Measurements from ENCODE around the gene PLCXD3.

The PLCXD3 gene

GRCh38 chr5:41289970-41290464 is 220.4 kb downstream of the PLCXD3 start:
- no peak for DNase-seq (ENCODE audit: low spot score)
- no peak for FAIRE-seq

GRCh38 chr5:41286696-41287095 is 223.7 kb downstream of the PLCXD3 start:
- no peak for FAIRE-seq

GRCh38 chr5:41286165-41286564 is 224.2 kb downstream of the PLCXD3 start:
- DNase-seq (ENCODE audit: low spot score) (no peak), FAIRE-seq (no peak)

More at GRCh38 chr5:41286696-41287095, 223.7 kb downstream of the PLCXD3 start:
- no peak for DNase-seq (ENCODE audit: low spot score)

- DNase-seq (ENCODE audit: low spot score) (no peak), FAIRE-seq (no peak)
These were observed 225.5 kb downstream of the PLCXD3 start for GRCh38 chr5:41284938-41285337.

- FAIRE-seq (no peak), DNase-seq (ENCODE audit: low spot score) (no peak)
These were observed 229.1 kb downstream of the PLCXD3 start for GRCh38 chr5:41281215-41281810.

- no peak for FAIRE-seq
These were observed 231.4 kb downstream of the PLCXD3 start for GRCh38 chr5:41279040-41279439.

GRCh38 chr5:41277476-41278245 is 232.7 kb downstream of the PLCXD3 start:
- DNase-seq (ENCODE audit: low spot score) (no peak), FAIRE-seq (no peak)

More at GRCh38 chr5:41279040-41279439, 231.4 kb downstream of the PLCXD3 start:
- no peak for DNase-seq (ENCODE audit: low spot score)

GRCh38 chr5:41275813-41276512 is 234.4 kb downstream of the PLCXD3 start:
- FAIRE-seq (no peak), DNase-seq (ENCODE audit: low spot score) (no peak)

GRCh38 chr5:41270423-41271251 is 239.8 kb downstream of the PLCXD3 start:
- FAIRE-seq: peak; percentile 87
- peak; percentile 69 for DNase-seq (ENCODE audit: low spot score)

GRCh38 chr5:41268894-41269293 is 241.5 kb downstream of the PLCXD3 start:
- DNase-seq (ENCODE audit: low spot score) (no peak), FAIRE-seq (no peak)

- DNase-seq (ENCODE audit: low spot score): no peak
These were observed 244.0 kb downstream of the PLCXD3 start for GRCh38 chr5:41266377-41266776.

GRCh38 chr5:41264019-41264418 is 246.4 kb downstream of the PLCXD3 start:
- FAIRE-seq (no peak), DNase-seq (ENCODE audit: low spot score) (no peak)

More at GRCh38 chr5:41266377-41266776, 244.0 kb downstream of the PLCXD3 start:
- FAIRE-seq: no peak

- DNase-seq (ENCODE audit: low spot score): no peak
- no peak for FAIRE-seq
These were observed 247.1 kb downstream of the PLCXD3 start for GRCh38 chr5:41263335-41263734.
